Measurements from ENCODE around the gene HDAC4. TPM values are rescaled to one million over a fixed set of nuclear protein-coding genes. Genes with fewer than 3 reads are reported as not detected.

Gene HDAC4
- total and polyA plus RNA-seq, 2 of the 4 experiments (the other 2 are of a cell fraction), result 4.1 to 7.2 TPM

DNA sequence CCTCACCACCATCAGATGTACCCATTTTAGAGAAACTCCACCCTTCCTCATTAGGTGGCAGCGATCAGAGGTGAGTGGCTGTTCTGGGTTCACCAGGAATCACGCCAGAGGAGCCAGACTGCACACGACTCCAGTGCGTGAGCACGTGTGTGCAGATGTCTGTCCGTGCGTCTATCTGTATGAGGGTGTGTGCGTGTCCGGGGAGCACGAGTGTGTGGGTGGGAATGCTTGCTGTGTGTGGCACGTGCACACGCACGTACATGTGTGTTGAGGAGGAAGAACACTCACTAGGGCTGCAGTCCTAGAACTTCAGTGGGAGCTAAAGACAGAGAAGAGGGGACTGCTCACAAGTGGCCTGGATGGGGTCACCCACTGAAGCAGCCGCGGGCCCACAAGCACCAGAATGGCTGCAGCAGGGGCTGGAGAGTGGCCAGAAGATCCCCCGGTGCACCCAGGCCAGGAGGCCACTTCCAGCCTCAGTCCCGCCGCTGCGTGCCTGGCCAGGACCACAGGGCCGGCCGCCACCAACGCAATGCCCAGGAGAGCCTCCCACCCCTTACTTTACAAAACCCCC is 13.9 kb downstream of the HDAC4 start:
- Histone ChIP-seq H3K4me3 (ENCODE audit: insufficient read depth, low read depth, low read length) (no peak overlapping the region), H2AK5ac (ENCODE audit: low read depth, low read length) (no peak overlapping the region), H2BK120ac (ENCODE audit: low read depth, low read length) (no peak overlapping the region), H2AK9ac (replicated peaks; ENCODE audit: low read depth, low read length, poor library complexity) (no peak overlapping the region), H4K5ac (ENCODE audit: low read depth, low read length) (no peak overlapping the region), H3K4ac (ENCODE audit: low read depth, low read length) (no peak overlapping the region), H3K36me3 (ENCODE audit: control insufficient read depth, insufficient read depth, low read length) (peaks cover 18% of the 10 kb centered on the region), H3K56ac (ENCODE audit: extremely low read depth, insufficient read depth, low read length) (no peak overlapping the region), H2AFZ (replicated peaks; ENCODE audit: low read length, poor library complexity) (no peak overlapping the region), H2BK15ac (ENCODE audit: low read depth, low read length) (no peak overlapping the region), H4K20me1 (ENCODE audit: insufficient read depth, low read length) (peaks cover 59% of the 10 kb centered on the region), H4K91ac (ENCODE audit: insufficient read depth, low read depth, low read length) (no peak overlapping the region), H4K8ac (ENCODE audit: low read depth in 2 of 2, low read length in 2 of 2) (no peak overlapping the region), H3K79me1 (ENCODE audit: low read depth in 1 of 2, low read length in 2 of 2) (peaks cover 36 to 78% of the 10 kb centered on the region in 2 experiments), H2BK5ac (ENCODE audit: low read depth, low read length, poor library complexity, severe bottlenecking) (no peak overlapping the region), H3K9me1 (ENCODE audit: insufficient read depth, low read length) (peaks cover 10% of the 10 kb centered on the region), H3K4me2 (ENCODE audit: low read depth, low read length) (no peak overlapping the region), H3K27ac (ENCODE audit: insufficient read depth, low read length) (no peak overlapping the region), H3K4me1 (ENCODE audit: control insufficient read depth, insufficient read depth, low read length) (no peaks in the 10 kb centered on the region), H3K9ac (ENCODE audit: low read depth, low read length) (no peak overlapping the region), H3K9me3 (ENCODE audit: control insufficient read depth, insufficient read depth, low read length) (no peaks in the 10 kb centered on the region), H3K23ac (ENCODE audit: low read depth, low read length) (no peak overlapping the region), H3K18ac (ENCODE audit: low read depth, low read length) (no peak overlapping the region), H3K27me3 (ENCODE audit: control insufficient read depth, insufficient read depth, low read length) (no peaks in the 10 kb centered on the region), H2BK20ac (ENCODE audit: low read depth, low read length) (no peak overlapping the region), H3K14ac (replicated peaks; ENCODE audit: low read depth, low read length) (no peak overlapping the region)
- DNase-seq (no peak), ATAC-seq (ENCODE audit: low read depth) (no peak)
- ChIA-PET POLR2A (ENCODE audit: unreplicated experiment) (no interaction called here), CTCF (no interaction called here)
- 97% methylated on average over 13 of the region's 22 CpGs; no CpG with 5 or more reads in 1 of the 2 experiments for WGBS, 2 experiments (ENCODE audit: extremely low coverage in 2 of 2, insufficient read length in 1 of 2)
- TF ChIP-seq POLR2A (IDR thresholded peaks at IDR 0.05; ENCODE audit: low read depth, low read length) (no peak), MAZ (IDR thresholded peaks at IDR 0.05; ENCODE audit: borderline replicate concordance, low read depth, low read length) (no peak), BHLHE40 (IDR thresholded peaks at IDR 0.05; ENCODE audit: low read depth, low read length) (no peak), RAD21 (IDR thresholded peaks at IDR 0.05; ENCODE audit: low read length) (no peak), CEBPB (IDR thresholded peaks at IDR 0.05; ENCODE audit: low read depth, low read length) (no peak), RCOR1 (IDR thresholded peaks at IDR 0.05; ENCODE audit: insufficient replicate concordance, low read length) (no peak), MXI1 (IDR thresholded peaks at IDR 0.05; ENCODE audit: borderline replicate concordance, low read depth, low read length) (no peak), CTCF (conservative IDR thresholded peaks at IDR 0.05; ENCODE audit: low read depth, low read length) (no peak), RFX5 (IDR thresholded peaks at IDR 0.05; ENCODE audit: low read depth, low read length) (no peak), CHD1 (IDR thresholded peaks at IDR 0.05; ENCODE audit: low read depth, low read length) (no peak)
- BruUV-seq (replicated peaks), result no TSS peak
- dilution Hi-C loops (cut with HindIII; ENCODE audit: low sequenced_read_pairs, unreplicated experiment) (no loop called here), in situ Hi-C loops (cut with MboI; ENCODE audit: low sequenced_read_pairs) (no loop called here), intact Hi-C loops (cut with micrococcal nuclease) (no loop called here)

Data from IMR-90 (cell line).